Activated CD4-positive, alpha-beta T cell treated with anti-CD3 and anti-CD28 coated beads for 24 hours (primary cell): ENCODE data around the gene SUMF2.
"Not testable (repeated sequence)": the region's sequence is repeated elsewhere in the genome, so short reads cannot be mapped to it uniquely, and the experiment has no call there.

Experiments
- DNase-seq, 2 donors: peaks; one replicate each; pipeline ENCODE4 v3.0.0-alpha.2; 2020; ENCODE audit warnings: low read depth in 2 of 2

Gene SUMF2

DNA sequence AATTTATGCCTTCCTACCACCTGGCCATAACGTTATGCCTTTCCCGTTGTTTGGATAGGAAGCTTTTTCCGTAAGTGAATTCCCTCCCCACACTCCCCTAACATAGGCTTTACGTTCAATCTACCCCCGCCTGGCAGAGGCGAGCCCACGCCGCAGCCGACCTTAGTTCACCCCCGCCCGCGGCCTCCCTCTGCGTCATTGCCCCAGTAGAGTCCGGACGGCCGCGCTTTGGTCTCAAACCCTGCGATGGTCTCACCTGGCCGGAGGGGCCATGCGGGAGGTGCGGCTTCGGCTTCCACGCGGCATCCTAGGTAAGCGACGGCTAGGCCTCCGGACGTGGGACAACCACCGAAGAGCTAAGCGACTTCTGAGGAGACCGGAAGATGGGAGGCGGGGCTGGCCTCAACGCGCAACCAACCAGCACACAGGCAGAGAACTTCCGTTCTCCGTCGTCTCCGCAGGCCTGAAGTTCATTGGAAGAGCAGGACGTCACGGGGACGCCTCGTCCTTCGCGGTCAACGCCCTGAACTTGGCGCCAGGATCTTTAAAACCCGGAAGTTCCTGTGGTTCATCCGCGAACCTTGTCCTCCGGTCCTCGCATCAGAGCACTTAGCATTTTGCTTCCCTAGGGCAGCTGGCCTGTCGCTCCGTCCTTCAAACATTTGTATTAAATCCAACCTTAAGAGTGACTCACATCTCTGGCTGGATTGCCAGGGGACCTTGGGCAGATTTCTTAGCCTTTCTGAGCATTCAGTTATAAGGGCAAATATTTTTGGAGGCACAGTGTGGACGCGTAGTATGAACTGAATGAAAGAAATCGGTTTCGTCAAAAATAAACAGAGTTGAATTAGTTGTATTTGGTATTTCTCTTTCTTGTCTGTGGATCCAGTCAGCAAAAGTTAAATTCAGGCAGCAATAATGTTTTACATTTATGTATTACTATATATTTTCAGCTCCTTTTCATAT, 42.3 kb downstream of the SUMF2 start, which contains the start of gene CHCHD2:
Gene CHCHD2, minus strand, starts transcription at position 369 of the 966 bp plus-strand sequence. Its CDS starts 63 bp downstream, at position 306.
- DNase-seq, result peak; percentile 87 to 88

DNA sequence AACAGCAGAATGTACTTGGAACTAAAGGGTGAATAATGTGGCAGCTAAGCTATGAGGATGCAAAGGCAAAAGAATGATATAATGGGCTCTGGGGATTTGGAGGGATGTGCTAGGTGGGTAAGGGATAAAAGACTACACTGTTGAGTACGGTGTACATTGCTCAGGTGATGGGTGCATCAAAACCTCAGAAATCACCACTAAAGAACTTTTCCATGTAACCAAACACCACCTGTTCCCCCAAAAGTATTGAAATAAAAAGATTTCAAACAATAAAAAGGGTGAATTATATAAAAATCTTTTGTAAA, 43.8 kb downstream of the SUMF2 start:
- DNase-seq, result no peak

DNA sequence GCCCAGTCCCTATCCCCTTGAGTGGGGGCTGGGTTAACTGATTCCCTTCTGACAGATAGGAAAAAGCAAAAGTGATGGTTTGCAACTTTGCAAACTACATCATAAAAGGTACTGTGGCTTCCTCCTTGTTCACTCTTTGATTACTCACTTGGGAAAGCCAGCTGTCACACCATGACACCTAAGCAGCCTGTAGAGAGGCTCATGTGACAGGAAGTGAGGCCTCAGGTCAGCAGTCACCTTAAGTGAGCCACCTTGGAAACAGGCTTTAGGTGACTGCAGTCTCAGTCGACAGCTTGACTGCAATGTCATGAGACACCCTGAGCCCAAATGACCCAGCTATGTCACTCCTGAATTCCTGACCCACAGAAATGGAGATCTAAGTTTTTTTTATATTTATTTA, 46.5 kb downstream of the SUMF2 start:
- DNase-seq, result no peak

DNA sequence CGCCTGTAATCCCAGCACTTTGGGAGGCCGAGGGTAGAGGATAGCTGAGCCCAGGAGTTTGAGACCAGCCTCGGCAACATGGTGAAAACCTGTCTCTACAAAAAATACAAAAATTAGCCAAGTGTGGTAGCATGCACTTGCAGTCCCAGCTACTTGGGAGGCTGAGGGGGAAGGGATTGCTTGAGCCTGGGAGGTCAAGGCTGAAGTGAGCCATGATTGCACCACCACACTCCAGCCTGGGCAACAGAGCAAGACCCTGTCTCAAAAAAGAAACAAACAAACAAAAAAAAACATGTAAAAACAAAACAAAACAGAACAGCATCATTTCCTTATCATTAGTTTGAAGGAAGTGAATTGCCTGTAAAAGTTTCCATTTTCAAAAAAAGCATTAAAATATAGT, 48.2 kb downstream of the SUMF2 start:
- not testable (repeated sequence) for DNase-seq

DNA sequence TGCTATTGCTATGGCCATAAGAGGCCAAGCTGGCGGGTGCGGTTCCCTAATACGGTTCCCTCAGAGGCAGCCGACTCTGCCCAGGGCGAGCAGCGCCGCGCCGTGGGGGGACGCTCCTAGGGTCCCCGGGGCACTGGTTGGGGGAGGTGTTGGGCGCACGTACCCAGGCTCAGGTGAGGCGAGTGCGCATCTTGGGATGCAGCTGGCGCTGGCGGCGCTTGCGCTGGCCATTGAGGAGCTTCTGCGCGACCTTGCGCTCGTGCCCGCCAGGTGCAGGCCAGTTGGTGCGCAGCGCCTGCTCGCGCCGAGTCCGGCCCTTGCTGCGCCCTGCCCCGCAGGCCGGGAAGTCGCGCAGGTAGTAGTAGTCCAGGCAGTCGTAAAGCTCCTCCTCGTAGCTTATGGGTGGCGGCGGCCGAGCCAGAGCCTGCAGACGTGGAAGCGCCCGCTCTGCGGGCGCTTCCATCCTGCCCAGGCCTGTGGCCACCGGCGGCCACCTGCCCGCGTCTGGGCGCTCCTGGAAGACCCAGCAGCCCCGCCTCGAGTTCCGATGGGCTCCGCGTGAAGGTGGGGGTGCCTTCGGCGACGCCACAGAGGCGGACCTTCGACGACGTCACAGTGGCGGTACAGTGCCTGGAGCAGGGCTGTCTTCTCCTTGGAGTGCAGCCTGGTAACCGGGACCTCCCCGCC, 51.9 kb downstream of the SUMF2 start, which contains the start of gene NUPR2:
Gene NUPR2, minus strand, starts transcription at position 566 of the 687 bp plus-strand sequence. Its CDS starts 103 bp downstream, at position 463.
- no peak for DNase-seq

DNA sequence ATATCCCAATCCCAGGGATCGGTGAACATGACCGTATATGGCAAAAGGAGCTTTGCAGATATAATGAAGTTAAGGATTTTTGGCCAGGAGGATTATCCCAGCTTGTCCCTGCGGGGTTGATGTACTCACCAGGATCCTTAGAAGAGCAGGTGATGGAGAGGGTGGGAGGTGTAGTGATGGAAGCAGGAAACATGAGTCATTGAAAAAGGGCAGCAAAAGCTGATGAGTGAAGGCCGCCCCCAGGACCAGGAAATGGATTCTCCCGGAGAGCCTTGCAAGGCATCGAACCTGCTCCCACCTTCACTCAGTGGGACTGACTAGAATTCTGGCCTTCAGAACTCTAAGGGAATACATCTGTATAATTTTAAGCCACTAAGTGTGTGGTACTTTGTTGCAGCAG, 57.4 kb downstream of the SUMF2 start:
- DNase-seq, result no peak

DNA sequence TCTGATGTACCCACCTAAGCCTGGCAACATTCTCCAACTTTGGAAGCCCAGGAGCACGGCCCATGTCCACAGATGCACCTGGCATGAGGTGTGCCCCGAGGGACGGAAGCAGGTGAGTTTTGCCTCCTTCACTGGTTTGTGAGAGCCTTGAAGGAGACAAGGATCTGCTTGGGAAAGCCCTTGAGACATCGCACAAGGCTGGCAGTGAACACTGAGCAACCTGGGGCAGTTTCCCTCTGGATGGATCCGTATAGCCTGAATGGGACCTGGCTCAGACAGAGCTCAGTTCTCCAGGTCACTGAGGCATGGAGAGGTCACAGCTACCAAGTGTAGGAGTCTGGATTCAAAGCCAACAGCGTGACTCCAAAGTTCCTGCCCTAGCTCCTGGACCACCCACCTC, 60.9 kb downstream of the SUMF2 start:
- DNase-seq, result no peak

DNA sequence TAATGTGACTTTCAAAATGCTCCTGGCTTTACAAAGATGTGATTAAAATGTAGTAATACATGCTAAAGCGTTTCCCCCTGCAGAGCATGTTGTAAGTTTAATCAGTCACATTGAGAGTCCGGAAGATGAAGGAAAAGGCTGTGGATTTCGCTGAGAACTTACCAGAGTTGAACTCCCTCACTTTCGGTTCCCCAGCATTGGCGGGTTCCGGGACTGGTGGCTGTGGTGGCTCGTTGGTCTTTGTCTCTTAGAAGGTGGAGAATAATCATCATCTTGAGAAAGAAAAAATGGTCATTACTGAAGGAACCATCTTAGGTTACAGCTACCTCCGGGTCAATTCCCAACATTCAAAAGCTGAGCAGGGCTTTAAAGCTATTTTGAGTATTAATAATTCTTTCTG, 61.7 kb downstream of the SUMF2 start:
- no peak for DNase-seq

DNA sequence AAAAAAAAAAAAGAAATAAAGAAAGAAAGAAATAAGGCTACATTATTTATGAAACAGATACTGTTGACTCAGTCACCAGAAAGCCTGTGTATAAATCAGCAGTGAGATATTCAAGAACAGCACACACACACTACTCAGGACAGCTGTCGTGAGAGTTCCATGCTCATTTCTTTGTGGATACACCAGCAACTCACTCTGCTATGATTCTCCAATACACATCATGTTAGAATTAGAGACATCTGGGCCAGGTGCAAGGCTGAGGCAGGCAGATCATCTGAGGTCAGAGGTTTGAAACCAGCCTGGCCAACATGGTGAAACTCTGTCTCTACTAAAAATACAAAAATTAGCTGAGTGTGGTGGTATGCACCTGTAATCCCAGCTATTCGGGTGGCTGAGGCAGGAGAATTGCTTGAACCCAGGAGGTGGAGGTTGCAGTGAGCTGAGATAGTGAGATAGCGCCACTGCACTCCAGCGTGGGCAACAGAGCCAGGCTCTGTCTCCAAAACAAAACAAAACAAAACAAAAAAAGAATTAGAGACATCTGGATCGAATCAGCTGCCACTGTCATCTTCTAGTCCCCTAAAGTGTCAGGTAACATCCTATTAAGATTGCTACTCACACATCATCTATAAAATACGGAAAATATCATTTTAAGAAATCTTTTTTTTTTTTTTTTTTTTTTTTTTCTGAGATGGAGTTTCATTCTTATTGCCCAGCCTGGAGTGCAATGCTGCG, 63.3 kb downstream of the SUMF2 start:
- DNase-seq, result no peak
